ENCODE results near the gene SHROOM4. TPM values are rescaled to one million over a fixed set of nuclear protein-coding genes. Genes with fewer than 3 reads are reported as not detected.

The SHROOM4 gene
- total RNA-seq, 6 experiments from 2014 or later = not detected

DNA sequence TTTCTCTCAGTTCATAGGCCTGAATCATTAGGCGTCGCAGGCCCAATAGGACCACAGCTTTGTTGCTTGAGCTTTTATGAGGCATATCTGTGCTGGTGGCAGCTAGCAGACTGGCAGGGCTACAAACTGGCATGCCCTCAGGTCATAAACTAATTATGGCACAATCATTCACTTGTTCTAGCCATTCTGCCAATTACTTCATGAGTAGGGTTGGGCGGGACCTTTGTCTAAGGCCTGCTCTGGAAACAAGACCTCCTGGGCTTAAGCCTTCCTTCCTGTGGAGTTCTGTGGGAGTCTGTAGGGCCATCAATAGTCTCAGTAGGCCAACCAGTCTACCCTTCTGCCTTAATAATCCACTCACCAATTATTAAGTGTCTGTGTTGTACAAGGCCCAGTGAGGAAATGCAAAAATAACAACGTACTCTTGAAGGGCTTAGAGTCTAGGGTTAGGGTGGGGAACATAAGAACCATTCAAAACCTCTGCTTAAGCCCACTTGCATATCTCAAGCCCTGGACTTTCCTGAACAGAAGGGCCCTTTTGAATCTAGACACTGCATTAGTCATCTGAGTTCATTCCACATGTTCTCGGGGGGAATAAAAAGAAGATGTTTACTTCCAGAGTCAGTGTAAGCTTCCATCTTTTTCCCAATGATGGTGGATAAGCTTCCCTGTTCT, 44.5 kb downstream of the SHROOM4 start:
- Mint-ChIP-seq H3K27me3 (ENCODE audit: insufficient read depth) (no peaks in the 10 kb centered on the region), H3K4me3 (no peak overlapping the region), H3K36me3 (ENCODE audit: low read depth) (no peaks in the 10 kb centered on the region), H3K4me1 (ENCODE audit: low read depth) (no peaks in the 10 kb centered on the region), H3K27ac (no peak overlapping the region), H3K9me3 (peaks cover 5% of the 10 kb centered on the region)
- TF ChIP-seq, protein P1, sequence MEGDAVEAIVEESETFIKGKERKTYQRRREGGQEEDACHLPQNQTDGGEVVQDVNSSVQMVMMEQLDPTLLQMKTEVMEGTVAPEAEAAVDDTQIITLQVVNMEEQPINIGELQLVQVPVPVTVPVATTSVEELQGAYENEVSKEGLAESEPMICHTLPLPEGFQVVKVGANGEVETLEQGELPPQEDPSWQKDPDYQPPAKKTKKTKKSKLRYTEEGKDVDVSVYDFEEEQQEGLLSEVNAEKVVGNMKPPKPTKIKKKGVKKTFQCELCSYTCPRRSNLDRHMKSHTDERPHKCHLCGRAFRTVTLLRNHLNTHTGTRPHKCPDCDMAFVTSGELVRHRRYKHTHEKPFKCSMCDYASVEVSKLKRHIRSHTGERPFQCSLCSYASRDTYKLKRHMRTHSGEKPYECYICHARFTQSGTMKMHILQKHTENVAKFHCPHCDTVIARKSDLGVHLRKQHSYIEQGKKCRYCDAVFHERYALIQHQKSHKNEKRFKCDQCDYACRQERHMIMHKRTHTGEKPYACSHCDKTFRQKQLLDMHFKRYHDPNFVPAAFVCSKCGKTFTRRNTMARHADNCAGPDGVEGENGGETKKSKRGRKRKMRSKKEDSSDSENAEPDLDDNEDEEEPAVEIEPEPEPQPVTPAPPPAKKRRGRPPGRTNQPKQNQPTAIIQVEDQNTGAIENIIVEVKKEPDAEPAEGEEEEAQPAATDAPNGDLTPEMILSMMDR (IDR thresholded peaks at IDR 0.05) = no peak
- no peak for DNase-seq

DNA sequence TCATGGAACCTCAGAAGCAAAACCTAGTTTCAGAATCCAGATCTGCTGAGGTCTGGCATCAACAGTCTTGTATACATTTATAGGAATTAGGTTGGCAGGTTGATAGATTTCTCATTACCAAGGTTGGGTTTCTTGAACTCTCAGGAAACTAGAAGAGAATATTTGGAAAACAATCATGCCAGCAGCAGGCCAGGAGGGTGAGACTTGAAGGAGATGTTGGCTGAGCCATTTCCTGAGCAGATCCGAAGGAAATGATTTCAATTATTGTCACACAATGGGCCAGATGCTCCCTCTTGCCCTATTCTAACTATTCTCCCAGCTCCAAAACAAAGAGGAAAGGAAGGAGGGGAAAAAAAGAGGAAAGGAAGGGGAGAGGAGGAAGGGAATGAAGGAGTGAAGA, 45.2 kb downstream of the SHROOM4 start:
- no peak overlapping the region for H3K27ac Mint-ChIP-seq
- no peak overlapping the region for H3K4me3 Mint-ChIP-seq
- peaks cover 4% of the 10 kb centered on the region for H3K9me3 Mint-ChIP-seq
- TF ChIP-seq, protein P1 (IDR thresholded peaks at IDR 0.05) = no peak
- H3K4me1 Mint-ChIP-seq (ENCODE audit: low read depth) = no peaks in the 10 kb centered on the region
- H3K36me3 Mint-ChIP-seq (ENCODE audit: low read depth) = no peaks in the 10 kb centered on the region
- DNase-seq = no peak
- no peaks in the 10 kb centered on the region for H3K27me3 Mint-ChIP-seq (ENCODE audit: insufficient read depth)

DNA sequence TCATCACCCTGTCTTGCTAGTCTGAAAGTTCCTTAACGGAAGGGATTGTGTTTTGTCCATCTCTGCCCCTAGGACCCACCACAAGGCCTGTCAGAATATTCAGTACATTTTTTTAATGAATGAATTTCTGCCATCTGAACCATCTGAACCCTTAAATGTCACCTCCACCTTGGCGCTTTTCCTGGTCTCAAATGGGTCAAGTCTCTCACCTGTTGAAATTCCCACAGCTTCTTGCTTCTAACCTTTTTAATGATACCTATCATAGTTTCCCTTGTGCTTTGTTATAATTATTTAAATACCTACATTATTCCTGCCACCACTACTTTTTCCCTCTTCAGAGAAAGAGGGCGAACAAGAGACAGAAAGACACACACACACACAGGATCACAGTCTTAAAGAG, 48.0 kb downstream of the SHROOM4 start:
- Mint-ChIP-seq H3K4me1 (ENCODE audit: low read depth) (no peaks in the 10 kb centered on the region), H3K27me3 (ENCODE audit: insufficient read depth) (no peaks in the 10 kb centered on the region), H3K4me3 (no peak overlapping the region), H3K36me3 (ENCODE audit: low read depth) (no peaks in the 10 kb centered on the region), H3K9me3 (no peaks in the 10 kb centered on the region; the same call in 1 of the 2 replicates), H3K27ac (no peak overlapping the region)
- TF ChIP-seq, protein P1 (IDR thresholded peaks at IDR 0.05) = no peak
- DNase-seq = no peak

DNA sequence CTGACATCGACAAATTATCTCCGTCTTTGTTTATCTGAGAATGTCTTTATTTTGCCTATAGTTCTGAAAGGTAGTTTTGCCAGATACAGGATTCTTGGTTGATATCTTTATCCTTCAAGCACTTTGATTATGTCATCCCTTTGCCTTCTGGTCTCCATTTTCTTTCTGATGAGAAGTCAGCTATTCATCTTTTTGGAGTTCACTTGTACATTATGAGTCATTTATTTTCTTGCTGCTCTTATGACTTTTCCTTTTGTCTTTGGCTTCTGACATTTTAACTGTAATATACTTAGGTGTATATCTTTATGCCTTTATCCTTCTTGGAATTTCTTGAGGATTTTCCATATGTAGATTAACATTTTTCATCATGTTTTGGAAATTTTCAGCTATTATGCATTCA, 51.4 kb downstream of the SHROOM4 start:
- no peaks in the 10 kb centered on the region for H3K4me1 Mint-ChIP-seq (ENCODE audit: low read depth)
- DNase-seq = no peak
- H3K9me3 Mint-ChIP-seq = no peaks in the 10 kb centered on the region
- no peaks in the 10 kb centered on the region for H3K36me3 Mint-ChIP-seq (ENCODE audit: low read depth)
- TF ChIP-seq, protein P1 (IDR thresholded peaks at IDR 0.05) = no peak
- H3K27me3 Mint-ChIP-seq (ENCODE audit: insufficient read depth) = no peaks in the 10 kb centered on the region
- no peak overlapping the region for H3K4me3 Mint-ChIP-seq
- H3K27ac Mint-ChIP-seq = no peak overlapping the region

DNA sequence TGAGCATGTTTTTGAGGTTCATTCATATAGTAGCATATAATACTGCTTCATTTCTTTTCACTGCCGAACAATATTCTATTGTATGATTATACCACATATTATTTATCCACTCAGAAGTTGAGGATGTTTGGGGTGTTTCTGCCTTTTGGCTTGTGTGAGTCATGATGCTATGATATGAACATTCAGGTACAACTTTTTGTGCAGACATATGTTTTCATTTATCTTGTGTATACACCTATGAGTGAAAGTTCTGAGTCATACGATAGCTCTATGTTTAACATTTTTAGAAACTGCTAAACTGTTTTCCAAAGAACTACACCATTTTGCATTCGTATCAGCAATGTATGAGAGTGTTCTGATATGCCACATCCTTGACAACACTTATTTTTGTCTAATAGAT, 57.7 kb downstream of the SHROOM4 start:
- Mint-ChIP-seq H3K27me3 (ENCODE audit: insufficient read depth) (no peaks in the 10 kb centered on the region), H3K4me1 (ENCODE audit: low read depth) (no peaks in the 10 kb centered on the region), H3K36me3 (ENCODE audit: low read depth) (no peaks in the 10 kb centered on the region), H3K4me3 (no peak overlapping the region), H3K9me3 (peaks cover 7% of the 10 kb centered on the region; the same call in 1 of the 2 replicates), H3K27ac (no peak overlapping the region)
- TF ChIP-seq, protein P1 (IDR thresholded peaks at IDR 0.05) = no peak
- no peak for DNase-seq

Data from HFFc6 (cell line).